Skin epidermis (tissue), 12 donors: Measurements from ENCODE around the gene CHERP.
"Not testable (repeated sequence)": the region's sequence is repeated elsewhere in the genome, so short reads cannot be mapped to it uniquely, and the experiment has no call there.

Experiments used
- H3K27ac ChIP-seq, 21 experiments: fragments of 200-600 bp; sonication (generic) in 11 of 21; one replicate each; pipeline ENCODE4 v1.5.0; 2020; ENCODE audit warnings: mild to moderate bottlenecking in 3 of 21, inconsistent platforms in 2 of 21, moderate library complexity in 2 of 21
- H3K4me3 ChIP-seq, 7 experiments: fragments of 200-600 bp; sonication (generic) in 2 of 7; one replicate each; pipeline ENCODE4 v1.5.0; 2020; ENCODE audit warnings: inconsistent platforms in 2 of 7, mild to moderate bottlenecking in 2 of 7, moderate library complexity in 1 of 7

The CHERP gene

GRCh38 chr19:16551902-16552301, 9.7 kb upstream of the CHERP start:
- not testable (repeated sequence) for H3K4me3 ChIP-seq, H3K27ac ChIP-seq

- Histone ChIP-seq H3K4me3 (no peak overlapping the region), H3K27ac (no peak overlapping the region)
Observed at GRCh38 chr19:16548956-16549355, 6.7 kb upstream of the CHERP start.

GRCh38 chr19:16544473-16545231, 2.4 kb upstream of the CHERP start:
- H3K4me3 ChIP-seq = no peak overlapping the region
- H3K27ac ChIP-seq = no peak overlapping the region

- not testable (repeated sequence) for H3K4me3 ChIP-seq, H3K27ac ChIP-seq
Observed at GRCh38 chr19:16543734-16544133, 1.5 kb upstream of the CHERP start.

- Histone ChIP-seq H3K4me3 (peak overlapping the region; percentile 71 to 99 (median 86)), H3K27ac (peak overlapping the region; percentile 78 to 98 (median 91))
Observed at GRCh38 chr19:16542910-16543472, 754 bp upstream of the CHERP start.

GRCh38 chr19:16541526-16542044, 652 bp downstream of the CHERP start:
- Histone ChIP-seq H3K4me3 (peak overlapping the region; percentile 71 to 99 (median 86)), H3K27ac (peak overlapping the region; percentile 68 to 98 (median 91))

- peak overlapping the region in 6 of 21 experiments; percentile 88 to 98 (median 93) for H3K27ac ChIP-seq
- H3K4me3 ChIP-seq = peak overlapping the region; percentile 71 to 99 (median 86)
Observed at GRCh38 chr19:16540948-16541347, 1.3 kb downstream of the CHERP start.

GRCh38 chr19:16537111-16537510, 5.1 kb downstream of the CHERP start:
- no peak overlapping the region for H3K27ac ChIP-seq
- H3K4me3 ChIP-seq = no peak overlapping the region

GRCh38 chr19:16536130-16536529, 6.1 kb downstream of the CHERP start:
- no peak overlapping the region for H3K4me3 ChIP-seq
- H3K27ac ChIP-seq = no peak overlapping the region

- Histone ChIP-seq H3K4me3 (no peak overlapping the region), H3K27ac (no peak overlapping the region)
Observed at GRCh38 chr19:16535381-16535780, 6.9 kb downstream of the CHERP start.

- Histone ChIP-seq H3K4me3 (no peak overlapping the region), H3K27ac (no peak overlapping the region)
Observed at GRCh38 chr19:16532440-16533234, 9.6 kb downstream of the CHERP start.

- no peak overlapping the region for H3K4me3 ChIP-seq
- no peak overlapping the region for H3K27ac ChIP-seq
Observed at GRCh38 chr19:16531380-16531669, 10.9 kb downstream of the CHERP start.

GRCh38 chr19:16530540-16531379, 11.5 kb downstream of the CHERP start:
- no peak overlapping the region for H3K4me3 ChIP-seq
- no peak overlapping the region for H3K27ac ChIP-seq

- H3K27ac ChIP-seq = no peak overlapping the region
Observed at GRCh38 chr19:16529466-16530144, 12.6 kb downstream of the CHERP start.

GRCh38 chr19:16527971-16528521, 14.2 kb downstream of the CHERP start:
- Histone ChIP-seq H3K27ac (peak overlapping the region in 4 of 21 experiments; percentile 29 to 66 (median 50)), H3K4me3 (no peak overlapping the region)

More at GRCh38 chr19:16529466-16530144, 12.6 kb downstream of the CHERP start:
- no peak overlapping the region for H3K4me3 ChIP-seq

GRCh38 chr19:16527334-16527935, 14.8 kb downstream of the CHERP start:
- Histone ChIP-seq H3K4me3 (no peak overlapping the region), H3K27ac (peak overlapping the region in 5 of 21 experiments; percentile 15 to 58 (median 42))

GRCh38 chr19:16525751-16526481, 16.3 kb downstream of the CHERP start:
- H3K4me3 ChIP-seq = no peak overlapping the region
- no peak overlapping the region for H3K27ac ChIP-seq
